ENCODE measurements around the gene CDA.
A peak's percentile ranks its signal among the peaks of the same experiment; 100 is the strongest.

CDA gene

DNA sequence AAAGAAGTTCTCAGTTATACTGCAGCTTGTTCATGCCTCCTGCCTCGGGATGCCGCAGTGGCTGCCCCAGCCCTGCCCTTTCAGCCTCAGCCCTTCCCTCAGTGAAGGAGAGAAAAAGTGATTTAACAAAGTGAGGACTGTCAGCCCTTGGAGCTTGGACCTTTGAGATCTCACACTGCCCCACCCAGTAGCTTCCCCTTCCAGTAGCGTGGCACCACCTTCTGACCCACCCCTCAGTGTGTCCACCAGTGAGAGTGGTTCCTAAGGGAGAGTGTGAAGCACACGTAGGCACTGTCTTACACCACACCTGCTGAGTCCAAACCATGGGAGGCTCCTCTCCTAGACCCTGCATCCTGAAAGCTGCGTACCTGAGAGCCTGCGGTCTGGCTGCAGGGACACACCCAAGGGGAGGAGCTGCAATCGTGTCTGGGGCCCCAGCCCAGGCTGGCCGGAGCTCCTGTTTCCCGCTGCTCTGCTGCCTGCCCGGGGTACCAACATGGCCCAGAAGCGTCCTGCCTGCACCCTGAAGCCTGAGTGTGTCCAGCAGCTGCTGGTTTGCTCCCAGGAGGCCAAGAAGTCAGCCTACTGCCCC lies at the start of gene CDA:
Gene CDA (plus strand): TSS at position 464 of the 592 bp plus-strand sequence. CDS start 33 bp downstream, at position 497.
- DNase-seq = no peak

DNA sequence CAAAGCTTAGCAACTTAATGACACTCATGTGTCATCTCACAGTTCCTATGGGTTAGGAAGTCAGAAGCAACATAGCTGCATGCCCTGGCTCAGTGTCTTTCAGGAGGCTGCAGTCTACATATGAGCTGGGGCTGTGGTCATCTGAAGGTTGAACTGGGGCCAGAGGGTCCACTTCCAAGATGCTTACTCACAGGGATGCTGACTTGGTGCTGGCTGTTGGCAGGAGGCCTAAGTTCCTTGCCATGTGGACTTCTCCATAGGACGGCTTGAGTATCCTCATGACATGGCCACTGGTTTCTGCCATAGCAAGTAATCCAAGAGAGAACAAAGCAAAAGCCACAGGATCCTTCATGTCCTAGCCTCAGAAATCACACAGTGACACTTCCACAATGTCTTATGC lies 48.6 kb upstream of the CDA start:
- no peak for DNase-seq

DNA sequence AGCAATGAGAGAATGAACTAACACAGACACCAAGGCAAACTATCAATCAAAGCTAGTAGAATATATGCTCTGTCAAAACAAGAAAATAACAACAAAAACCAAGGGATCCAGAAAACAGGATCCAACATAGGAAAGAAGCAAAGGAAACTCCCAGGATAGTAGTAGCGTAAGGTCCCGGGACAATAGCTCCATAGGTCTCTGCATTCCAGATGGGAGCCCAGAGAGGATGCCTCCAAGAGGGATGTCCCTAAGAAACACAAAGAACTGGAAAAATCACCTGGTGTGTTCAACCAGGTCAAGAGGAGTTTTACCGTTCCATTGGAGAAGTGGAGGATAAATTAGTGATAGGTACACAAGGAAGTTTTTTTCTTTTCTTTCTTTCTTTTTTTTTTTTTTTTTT lies 42.3 kb upstream of the CDA start:
- no peak for DNase-seq

DNA sequence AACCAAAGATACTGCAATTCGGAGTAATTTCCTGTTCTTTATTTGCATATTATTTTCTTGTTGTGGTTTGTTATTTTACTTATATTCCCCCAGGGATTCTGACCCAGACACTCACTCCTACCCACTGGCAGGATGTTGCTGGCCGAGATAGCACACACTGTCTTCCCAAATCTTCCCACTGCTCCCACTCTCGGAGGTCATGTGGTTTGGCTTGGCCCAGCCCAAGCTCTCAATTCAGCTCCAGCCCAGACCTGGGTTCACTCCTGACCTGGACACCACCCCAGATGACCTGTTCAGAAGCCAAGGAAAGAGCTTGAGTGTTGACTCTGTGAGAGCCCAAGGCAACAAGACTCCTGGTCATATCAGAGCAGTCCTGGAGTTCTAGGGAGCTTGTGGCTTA lies 37.7 kb upstream of the CDA start:
- no peak for DNase-seq

DNA sequence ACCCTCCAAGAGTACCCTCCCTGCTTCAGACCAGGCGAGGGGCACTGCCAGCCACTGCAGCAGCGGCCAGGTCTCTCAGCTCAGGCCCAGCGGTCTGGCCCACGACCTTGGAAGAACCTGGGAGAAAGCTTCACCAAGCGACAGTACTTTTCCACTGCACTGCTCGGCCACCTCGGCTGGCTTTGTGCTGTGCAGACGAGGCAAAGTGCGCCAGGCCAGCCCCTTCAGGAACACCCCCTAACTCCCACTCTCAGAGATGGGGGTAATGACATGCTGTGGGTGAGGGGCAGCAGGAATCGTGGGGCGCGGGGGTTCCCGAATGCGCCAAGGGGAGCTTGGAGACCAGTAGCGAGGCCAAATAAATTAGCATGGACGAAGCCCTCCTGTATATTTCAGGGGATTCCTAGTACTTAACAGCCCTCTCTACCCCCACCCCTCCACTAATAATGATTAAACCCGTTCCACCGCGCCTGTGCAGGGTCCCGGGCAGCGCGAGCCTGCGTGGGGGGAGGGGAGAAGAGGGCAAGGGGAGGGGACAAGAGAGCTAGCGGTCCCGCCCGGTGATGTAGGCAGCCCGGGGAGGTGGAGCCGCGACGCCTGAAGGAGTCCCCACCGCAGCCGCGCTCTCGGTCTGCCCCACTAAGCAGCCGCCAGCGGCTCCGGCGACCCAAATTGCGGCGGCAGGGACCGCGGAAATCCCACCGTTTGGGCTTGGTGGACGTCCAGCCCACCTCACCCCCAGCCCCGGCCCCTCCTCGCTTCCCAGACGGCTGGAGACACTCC lies 36.8 kb upstream of the CDA start, which contains the start of gene FAM43B:
Gene FAM43B (plus strand): TSS at position 629 of the 783 bp plus-strand sequence. CDS start 401 bp downstream, outside the sequence.
- DNase-seq = peak; percentile 34

DNA sequence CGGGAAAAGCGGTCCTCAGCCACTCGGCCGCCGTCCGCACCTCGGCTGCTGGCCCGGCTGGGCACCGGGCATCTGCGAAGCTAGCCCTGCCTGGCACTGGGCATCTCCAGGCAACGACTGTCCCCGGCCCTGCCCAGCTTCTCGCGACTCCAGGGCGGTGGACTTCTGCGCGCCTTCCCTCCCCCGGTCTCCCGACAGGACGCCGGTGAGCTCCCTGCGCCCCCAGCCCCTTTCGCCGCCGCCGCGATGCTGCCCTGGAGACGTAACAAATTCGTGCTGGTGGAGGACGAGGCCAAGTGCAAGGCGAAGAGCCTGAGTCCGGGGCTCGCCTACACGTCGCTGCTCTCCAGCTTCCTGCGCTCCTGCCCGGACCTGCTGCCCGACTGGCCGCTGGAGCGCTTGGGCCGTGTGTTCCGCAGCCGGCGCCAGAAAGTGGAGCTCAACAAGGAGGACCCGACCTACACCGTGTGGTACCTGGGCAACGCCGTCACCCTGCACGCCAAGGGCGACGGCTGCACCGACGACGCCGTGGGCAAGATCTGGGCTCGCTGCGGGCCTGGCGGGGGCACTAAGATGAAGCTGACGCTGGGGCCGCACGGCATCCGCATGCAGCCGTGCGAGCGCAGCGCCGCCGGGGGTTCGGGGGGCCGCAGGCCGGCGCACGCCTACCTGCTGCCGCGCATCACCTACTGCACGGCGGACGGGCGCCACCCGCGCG lies 36.0 kb upstream of the CDA start:
- no peak for DNase-seq

DNA sequence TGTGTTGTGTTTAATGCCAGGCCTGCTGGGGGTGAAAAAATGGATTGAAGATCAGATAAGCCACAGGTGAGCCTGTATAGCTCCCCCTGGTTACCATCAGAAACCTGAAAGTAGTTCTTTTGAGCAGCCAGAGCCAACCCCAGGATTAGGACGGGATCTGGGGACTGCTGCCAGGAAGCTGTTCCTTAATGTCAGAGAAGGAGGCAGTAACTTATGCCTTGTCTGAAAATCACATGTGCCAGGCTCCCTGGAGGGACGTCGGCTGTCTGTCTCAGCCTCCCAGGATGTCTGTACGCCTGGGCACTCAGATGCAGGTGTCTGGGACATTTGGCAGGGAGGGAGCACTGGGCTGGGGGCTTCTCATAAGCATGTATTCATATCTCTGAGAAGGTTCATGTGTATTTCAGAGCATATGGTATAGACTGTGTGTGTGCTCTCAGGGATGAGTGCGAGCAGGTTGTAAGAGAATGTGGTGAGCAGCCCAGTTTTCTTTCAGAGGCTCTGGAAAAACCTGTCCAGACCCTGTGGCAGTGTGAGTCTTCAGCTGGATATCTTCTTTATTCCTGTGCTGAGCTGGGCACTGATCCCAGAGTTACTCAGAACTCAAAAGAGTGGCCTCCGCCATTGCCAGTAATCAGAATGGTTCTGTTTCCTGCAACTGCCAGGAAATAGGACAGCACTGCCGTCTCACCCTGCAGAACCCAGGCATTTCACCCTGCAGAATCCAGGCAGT lies 33.7 kb upstream of the CDA start:
- DNase-seq = no peak

DNA sequence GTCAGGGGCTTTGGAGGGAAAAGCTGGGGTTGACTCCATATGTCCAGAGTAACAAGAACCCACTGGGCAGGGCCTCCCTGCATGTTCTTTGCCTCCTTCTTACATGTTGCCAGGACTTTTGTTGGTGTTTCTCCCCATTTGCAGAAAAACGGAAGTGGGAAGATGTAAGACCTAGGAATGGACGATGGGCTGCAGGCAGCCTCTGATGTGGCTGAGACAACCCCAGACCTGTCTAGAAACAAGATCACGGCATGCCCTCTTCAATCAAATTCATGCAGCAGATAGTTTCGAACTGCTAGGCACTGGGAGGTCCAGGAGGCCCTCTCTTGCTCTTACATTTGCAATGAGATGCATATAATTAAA lies 33.2 kb upstream of the CDA start:
- no peak for DNase-seq

DNA sequence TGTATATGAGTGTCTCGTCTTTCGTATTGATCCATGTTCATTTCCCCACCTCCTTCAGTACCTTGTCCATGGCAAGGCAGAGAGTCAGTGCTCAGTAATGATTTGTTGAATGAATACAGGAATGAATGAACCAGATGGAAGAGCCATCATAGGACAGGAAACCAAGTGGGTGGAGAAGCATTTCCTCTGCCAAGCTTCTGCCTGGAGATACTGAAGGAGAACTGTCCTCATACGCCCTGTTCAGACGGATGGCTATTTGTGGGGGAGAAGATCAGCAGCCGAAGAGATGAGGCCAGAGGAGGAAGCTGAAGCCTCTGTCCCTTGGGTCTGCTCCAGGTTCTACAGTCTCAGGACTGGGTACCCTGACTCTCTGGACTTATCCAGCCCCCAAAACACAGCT lies 30.7 kb upstream of the CDA start:
- no peak for DNase-seq

DNA sequence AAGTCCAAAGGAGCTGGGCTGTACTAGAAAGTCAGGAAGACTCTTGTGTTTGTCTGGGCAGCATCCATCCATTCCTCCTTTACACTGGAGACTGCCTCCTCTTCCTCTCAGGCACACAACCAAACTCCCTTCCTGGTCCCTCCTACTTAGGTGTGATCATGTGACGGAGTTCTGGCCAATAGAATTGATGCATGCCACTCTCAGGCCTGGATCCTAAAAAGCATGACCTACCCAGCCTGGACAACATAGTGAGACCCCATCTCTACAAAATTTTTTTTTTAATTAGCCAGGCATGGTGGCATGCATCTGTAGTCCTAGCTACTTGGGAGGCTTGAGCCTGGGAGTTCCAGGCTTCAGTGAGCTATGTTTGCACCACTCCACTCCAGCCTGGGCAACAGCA lies 27.9 kb upstream of the CDA start:
- DNase-seq = no peak

DNA sequence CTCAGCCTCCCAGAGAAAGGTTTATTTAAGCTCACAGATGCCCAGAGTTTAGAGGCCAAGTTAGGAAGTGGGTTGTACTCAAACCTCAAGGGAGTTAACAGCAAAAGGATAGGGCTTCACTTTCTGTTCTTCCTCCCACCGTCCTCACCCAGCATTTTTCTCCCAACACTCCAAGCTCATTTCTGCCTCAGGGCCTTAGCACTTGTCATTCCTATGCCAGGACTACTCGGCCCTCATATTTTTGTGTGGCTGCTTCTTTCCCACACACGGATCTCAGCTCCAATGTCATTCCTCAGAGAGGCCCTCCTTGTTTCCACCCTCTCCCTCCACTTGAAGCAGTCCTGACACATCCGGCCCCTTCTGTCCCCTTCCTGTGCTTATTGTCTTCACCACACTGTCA lies 23.7 kb upstream of the CDA start:
- no peak for DNase-seq

DNA sequence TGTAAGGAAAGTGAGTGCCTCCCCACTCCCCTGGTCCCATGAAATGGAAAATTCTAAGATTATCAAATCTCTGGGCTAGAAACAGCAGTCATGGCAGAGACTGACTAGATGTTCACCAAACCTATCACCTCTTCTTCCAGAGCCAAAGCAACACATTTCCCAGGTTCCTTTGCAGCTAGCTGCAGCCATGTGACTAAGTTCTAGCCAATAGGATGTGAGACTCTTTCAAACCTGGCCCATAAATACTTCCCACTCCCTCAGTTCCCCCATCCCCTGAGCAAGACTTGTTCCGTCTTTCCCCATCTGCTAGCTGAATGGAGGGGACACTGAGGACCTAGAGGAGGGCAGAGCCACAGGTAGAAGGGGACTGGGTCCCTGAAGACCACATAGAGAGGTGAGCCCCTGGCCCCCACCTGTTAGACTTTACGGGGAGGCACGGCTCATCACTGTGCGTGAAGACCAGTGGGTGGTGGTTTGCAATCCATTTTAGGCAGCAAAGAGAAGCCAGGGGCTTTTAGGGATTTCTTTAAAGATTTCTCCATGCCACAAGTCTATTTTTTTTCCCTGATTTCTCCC lies 19.3 kb upstream of the CDA start:
- no peak for DNase-seq

DNA sequence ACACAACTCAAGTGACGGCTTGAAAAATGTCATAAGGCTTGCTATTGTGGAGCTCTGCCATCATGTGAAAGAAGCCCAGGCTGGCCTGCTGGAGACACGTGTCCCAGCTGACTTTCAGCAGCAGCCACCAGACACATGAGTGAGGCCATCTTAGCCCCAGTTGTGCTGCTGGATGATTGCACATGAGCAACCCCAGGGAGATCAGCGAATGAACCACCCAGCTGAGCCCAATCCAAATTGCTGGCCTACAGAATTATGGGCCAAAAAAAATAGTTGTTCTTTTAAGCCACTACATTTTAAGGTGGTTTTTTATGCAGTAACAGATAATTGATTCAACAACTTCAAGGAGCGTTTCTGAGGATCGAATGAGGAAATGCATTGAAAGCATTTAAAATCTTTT lies 17.5 kb upstream of the CDA start:
- DNase-seq = no peak

DNA sequence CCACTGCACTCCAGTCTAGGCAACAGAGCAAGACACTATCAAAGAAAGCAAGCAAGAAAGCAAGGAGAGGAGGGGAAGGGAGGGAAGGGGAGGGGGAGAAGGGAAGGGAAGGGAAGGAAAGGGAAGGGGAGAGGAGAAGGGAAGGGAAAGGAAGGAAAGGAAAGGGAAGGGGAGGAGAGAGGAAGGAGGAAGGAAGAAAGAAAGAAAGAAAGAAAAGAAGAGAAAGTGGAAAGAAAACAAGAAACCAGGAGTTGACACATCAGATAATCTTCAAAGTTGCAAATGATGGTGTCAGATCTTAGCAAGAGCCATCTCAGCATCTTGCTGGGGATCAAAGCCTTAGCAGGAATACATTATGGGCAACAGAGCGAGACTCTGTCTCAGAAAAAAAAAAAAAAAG lies 14.9 kb upstream of the CDA start:
- DNase-seq = no peak

DNA sequence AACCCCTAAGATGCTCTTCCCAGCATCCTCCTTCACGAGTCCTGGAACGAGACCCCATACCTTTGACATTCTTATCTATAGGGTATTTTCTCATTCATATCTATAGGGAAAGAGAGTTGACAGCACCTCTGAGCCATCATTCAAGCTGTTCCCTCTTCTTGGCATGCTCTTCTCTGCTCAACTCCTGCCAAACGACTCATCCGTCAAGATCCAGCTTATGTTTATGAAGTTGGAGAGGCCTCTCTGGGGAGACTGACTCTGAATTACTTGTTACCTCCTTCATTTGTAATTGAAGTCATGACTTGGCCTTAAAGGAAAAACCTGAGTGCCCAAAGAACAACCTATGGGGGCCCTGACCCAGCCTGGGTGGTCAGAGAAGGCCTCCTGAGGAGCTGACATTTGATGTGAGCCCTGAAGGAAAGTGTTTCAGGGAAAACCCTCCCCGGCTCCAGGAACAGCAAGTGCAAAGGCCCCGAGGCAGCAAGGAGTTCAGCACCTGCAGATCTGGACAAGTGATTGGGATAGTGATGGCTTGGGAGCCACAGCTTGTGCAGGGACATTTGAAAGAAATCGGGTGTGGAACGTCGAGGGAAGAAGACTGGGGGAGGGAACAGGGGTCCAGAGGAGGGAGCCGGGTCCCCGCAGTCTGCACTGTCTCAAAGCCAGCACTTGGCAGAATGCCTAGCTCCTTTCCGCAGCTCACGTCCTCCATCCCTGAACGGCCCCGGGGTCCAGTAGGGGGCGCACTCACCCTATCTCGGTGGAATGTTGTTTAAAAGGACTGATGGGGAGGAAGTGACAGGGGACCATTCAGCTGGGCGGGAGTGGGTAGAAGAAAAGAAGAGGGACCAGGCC lies 14.0 kb upstream of the CDA start:
- peak; percentile 93 for DNase-seq

DNA sequence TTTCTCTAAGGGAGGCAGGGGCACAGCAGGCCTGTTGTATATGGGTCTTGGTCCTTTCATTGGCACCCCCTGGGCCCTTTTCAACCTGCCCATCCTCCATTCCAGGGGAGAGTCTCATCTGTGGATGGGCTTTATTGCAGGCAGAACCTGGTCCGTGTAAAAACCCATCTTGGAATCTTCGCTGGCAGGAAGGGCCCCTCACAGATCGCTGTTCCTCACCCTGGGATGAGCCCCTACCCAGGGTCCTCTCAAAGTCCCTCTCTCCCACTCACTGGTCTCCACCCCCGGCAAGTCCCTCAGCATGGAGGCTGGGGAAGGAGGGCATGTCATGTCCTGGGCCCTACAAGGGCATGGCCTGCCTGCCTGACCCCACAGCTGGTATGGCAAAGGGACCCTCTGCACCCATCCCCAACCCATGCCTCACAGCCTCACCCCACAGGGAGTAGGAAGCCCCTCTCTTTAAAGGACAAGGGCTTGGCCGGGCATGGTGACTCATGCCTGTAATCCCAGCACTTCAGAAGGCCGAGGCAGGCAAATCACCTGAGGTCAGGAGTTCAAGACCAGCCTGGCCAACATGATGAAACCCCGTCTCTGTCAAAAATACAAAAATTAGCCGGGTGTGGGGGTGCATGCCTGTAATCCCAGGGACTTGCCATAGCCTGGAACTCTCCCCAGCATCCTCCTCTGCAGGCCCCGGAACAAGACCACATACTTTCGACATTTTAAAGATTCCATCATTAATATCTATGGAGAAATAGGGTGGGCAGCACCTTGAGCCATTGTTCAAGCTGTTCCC lies 13.2 kb upstream of the CDA start:
- DNase-seq = no peak

DNA sequence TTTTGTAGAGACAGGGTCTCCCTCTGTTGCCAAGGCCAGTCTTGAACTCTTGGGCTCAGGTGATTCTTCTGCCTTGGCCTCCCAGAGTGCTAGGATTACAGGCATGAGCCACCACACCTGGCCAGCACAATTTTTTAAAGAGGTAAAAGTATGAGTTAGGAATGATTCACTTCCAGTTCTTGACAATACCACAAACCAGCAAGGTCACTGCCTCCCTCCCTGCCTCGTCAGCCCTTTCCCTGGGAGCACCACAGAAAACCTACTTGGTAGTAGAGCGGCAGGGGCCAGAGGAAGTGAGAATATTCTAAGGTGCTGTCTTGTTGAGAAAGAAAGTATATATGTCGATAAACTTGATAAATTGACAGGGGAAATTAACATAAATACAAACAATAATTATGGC lies 10.8 kb upstream of the CDA start:
- DNase-seq = no peak

DNA sequence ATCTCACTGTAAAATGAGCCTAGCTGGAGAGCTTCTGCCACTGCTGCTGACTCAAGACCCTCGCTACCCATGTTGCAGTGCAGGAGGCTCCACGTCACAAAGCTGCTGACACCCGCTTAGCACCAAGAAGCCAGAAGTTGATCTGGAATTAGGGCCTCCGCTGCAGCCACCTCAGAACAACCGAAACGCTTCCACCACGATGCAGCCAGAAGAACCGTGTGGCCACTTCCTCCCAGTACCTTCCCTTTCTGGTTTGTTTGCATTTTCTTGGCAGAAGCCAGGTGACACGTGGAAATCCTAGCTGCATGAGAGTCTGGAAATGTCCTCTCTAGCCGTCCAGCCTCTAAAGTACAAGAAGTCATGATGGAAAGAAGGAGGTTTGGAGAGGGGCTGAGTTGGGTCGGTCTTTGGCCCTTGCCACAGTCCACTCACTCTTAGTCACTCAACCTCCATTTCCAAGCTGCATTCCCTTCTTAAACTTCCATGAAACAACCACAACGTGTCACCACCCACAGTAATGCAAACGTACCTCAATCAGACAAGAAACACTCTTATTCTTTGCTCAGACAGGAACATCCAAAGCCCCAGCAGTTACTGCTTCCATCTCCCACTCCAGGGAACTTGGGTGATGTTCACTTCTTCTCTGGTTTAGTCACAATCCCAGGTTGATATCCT lies 10.0 kb upstream of the CDA start:
- no peak for DNase-seq

DNA sequence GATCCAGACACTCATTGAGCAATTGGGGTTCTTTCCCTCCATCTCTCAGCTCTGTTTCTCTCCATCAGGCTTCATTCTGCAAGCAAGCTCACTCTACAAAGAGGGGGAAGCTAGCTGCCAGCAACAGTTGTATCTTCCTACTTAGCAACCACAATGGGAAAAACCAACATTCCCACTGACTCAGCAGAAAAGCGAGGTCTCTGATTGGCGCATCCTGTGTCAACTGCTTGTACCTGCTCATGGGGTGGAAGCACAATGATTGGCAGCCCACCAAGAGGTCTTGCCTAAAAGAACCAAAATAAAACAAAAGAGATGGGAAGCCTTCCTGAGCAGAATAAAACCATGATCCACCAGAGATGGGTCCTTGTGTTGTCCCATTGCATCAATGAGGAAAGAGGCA lies 4.0 kb upstream of the CDA start:
- no peak for DNase-seq

DNA sequence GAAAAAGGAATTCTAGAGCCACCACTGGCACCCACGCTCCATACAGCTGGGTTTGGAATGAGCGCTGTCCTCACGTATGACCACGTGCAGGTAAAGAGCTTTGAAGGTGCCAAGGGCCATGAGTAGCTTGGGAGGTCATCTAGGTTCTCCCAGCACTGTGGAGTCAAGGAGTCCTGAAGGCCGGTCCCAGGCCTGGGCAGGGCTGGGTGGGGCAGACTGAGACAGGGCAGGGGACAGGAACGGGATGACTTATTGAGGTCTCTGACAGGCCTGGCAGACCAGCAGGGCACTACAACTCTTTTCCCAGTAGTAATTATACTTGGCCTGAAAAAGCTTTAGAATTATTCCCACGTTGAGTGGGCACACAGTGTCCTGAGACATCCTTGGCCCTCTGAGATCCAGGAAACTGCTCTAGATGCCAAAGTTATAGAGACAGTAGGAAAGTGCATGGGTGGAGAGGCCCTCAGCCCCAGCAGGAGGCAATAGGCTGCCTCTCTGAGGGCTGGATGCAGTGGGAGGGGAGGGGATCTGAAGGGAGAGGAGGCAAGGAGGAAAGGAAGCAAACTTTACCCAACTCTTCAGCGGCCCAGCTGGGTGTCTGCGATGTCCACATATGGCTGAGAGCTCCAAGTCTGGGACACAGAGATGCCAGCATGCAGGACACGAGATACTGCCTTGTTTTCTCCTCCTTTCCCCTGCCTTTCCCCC lies 1.8 kb upstream of the CDA start:
- no peak for DNase-seq
